GM20000 (cell line): ENCODE results near the gene GPR25.
A peak's percentile ranks its signal among the peaks of the same experiment; 100 is the strongest.
"Not testable (repeated sequence)": the region's sequence is repeated elsewhere in the genome, so short reads cannot be mapped to it uniquely, and the experiment has no call there.

ENCODE experiments used
- DNase-seq: peaks from one replicate; pipeline ENCODE4 v3.0.0; 2012; ENCODE audit warnings: low spot score
- CTCF ChIP-seq: IDR thresholded peaks from 2 replicates; pipeline ENCODE4 v1.5.1; 2012; ENCODE audit warnings: mild to moderate bottlenecking, control low read depth; ENCODE audit errors: extremely low read depth, missing control alignments

GPR25 gene

GRCh38 chr1:200908191-200908868, 35.5 kb downstream of the GPR25 start:
- no peak for TF ChIP-seq CTCF
- DNase-seq = no peak

GRCh38 chr1:200909071-200909470, 36.3 kb downstream of the GPR25 start:
- TF ChIP-seq CTCF = no peak
- no peak for DNase-seq

- DNase-seq = no peak
These were observed 37.0 kb downstream of the GPR25 start for GRCh38 chr1:200909757-200910239.

GRCh38 chr1:200911361-200911760, 38.6 kb downstream of the GPR25 start:
- TF ChIP-seq CTCF = no peak

More at GRCh38 chr1:200909757-200910239, 37.0 kb downstream of the GPR25 start:
- no peak for TF ChIP-seq CTCF

GRCh38 chr1:200911936-200912335, 39.2 kb downstream of the GPR25 start:
- not testable (repeated sequence) for DNase-seq

More at GRCh38 chr1:200911361-200911760, 38.6 kb downstream of the GPR25 start:
- DNase-seq = no peak

- no peak for TF ChIP-seq CTCF
- DNase-seq = no peak
These were observed 40.1 kb downstream of the GPR25 start for GRCh38 chr1:200912737-200913407.

GRCh38 chr1:200916152-200916551, 43.4 kb downstream of the GPR25 start:
- peak; percentile 15 for TF ChIP-seq CTCF
- DNase-seq = peak; percentile 20
